KMS-11 (cell line): Measurements from ENCODE around the gene NINJ2.

Experiments
- H2AFZ ChIP-seq: fragments of 200-600 bp; sonication (generic); 2 replicates; pipeline ENCODE4 v1.6.1; 2016; ENCODE audit warnings: antibody characterized with exemption, mixed run types, low read depth
- H3K27ac ChIP-seq: fragments of 200-600 bp; sonication (generic); 2 replicates; pipeline ENCODE4 v1.6.1; 2016; ENCODE audit warnings: mild to moderate bottlenecking, mixed run types
- H3K27me3 ChIP-seq: fragments of 200-600 bp; sonication (generic); 2 replicates; pipeline ENCODE4 v1.6.1; 2017; ENCODE audit warnings: mild to moderate bottlenecking, low read depth, mixed run types, moderate library complexity; ENCODE audit not compliant: insufficient read depth
- H3K36me3 ChIP-seq: fragments of 200-600 bp; sonication (generic); 2 replicates; pipeline ENCODE4 v1.6.1; 2017; ENCODE audit warnings: mild to moderate bottlenecking, mixed run types; ENCODE audit not compliant: insufficient read depth
- H3K4me1 ChIP-seq: fragments of 200-600 bp; sonication (generic); 2 replicates; pipeline ENCODE4 v1.6.1; 2016; ENCODE audit warnings: mild to moderate bottlenecking, low read depth, mixed run types; ENCODE audit not compliant: poor library complexity, severe bottlenecking
- H3K4me2 ChIP-seq: fragments of 200-600 bp; sonication (generic); 2 replicates; pipeline ENCODE4 v1.7.0; 2016; ENCODE audit warnings: mild to moderate bottlenecking, mixed run types
- H3K4me3 ChIP-seq: fragments of 200-600 bp; sonication (generic); IDR thresholded peaks from 2 replicates; pipeline ENCODE4 v1.6.1; 2017; ENCODE audit warnings: low read depth, low read length, mixed read lengths; ENCODE audit not compliant: insufficient read depth
- H3K79me2 ChIP-seq: fragments of 200-600 bp; sonication (generic); 2 replicates; pipeline ENCODE4 v1.6.1; 2016; ENCODE audit warnings: low read depth, mixed run types; ENCODE audit not compliant: insufficient read depth
- H3K9ac ChIP-seq: fragments of 200-600 bp; sonication (generic); 2 replicates; pipeline ENCODE4 v1.6.1; 2016; ENCODE audit warnings: mild to moderate bottlenecking, mixed run types
- H4K20me1 ChIP-seq: fragments of 200-600 bp; sonication (generic); 2 replicates; pipeline ENCODE4 v1.6.1; 2016; ENCODE audit warnings: mild to moderate bottlenecking, mixed run types; ENCODE audit not compliant: insufficient read depth
- CTCF ChIP-seq: fragments of 200-600 bp; sonication (generic); conservative IDR thresholded peaks from 2 replicates; pipeline ENCODE4 v1.6.1; 2017; ENCODE audit warnings: low read depth, mild to moderate bottlenecking, antibody characterized with exemption, low read length, moderate library complexity, mixed read lengths

The NINJ2 gene

GRCh38 chr12:552466-552865, 110.8 kb downstream of the NINJ2 start:
- Histone ChIP-seq H3K9ac (no peak overlapping the region), H3K79me2 (no peaks in the 10 kb centered on the region), H2AFZ (no peak overlapping the region), H3K4me1 (no peaks in the 10 kb centered on the region), H3K27ac (no peak overlapping the region), H3K27me3 (no peaks in the 10 kb centered on the region), H3K4me2 (no peak overlapping the region), H3K36me3 (no peaks in the 10 kb centered on the region), H3K4me3 (no peak overlapping the region), H4K20me1 (no peaks in the 10 kb centered on the region)
- TF ChIP-seq CTCF = no peak

GRCh38 chr12:550473-551260, 112.6 kb downstream of the NINJ2 start:
- Histone ChIP-seq H3K79me2 (no peaks in the 10 kb centered on the region), H3K36me3 (no peaks in the 10 kb centered on the region), H3K4me3 (no peak overlapping the region), H3K27ac (no peak overlapping the region), H3K4me1 (peaks cover 6% of the 10 kb centered on the region), H2AFZ (no peak overlapping the region), H4K20me1 (no peaks in the 10 kb centered on the region), H3K9ac (no peak overlapping the region), H3K27me3 (no peaks in the 10 kb centered on the region), H3K4me2 (no peak overlapping the region)
- TF ChIP-seq CTCF = no peak

GRCh38 chr12:549476-550082, 113.7 kb downstream of the NINJ2 start:
- Histone ChIP-seq H4K20me1 (no peaks in the 10 kb centered on the region), H3K4me3 (no peak overlapping the region), H3K36me3 (no peaks in the 10 kb centered on the region), H3K27me3 (no peaks in the 10 kb centered on the region), H3K4me1 (peaks cover 6% of the 10 kb centered on the region), H3K27ac (no peak overlapping the region), H2AFZ (no peak overlapping the region), H3K9ac (no peak overlapping the region), H3K79me2 (no peaks in the 10 kb centered on the region), H3K4me2 (no peak overlapping the region)
- TF ChIP-seq CTCF = no peak

- no peaks in the 10 kb centered on the region for H3K36me3 ChIP-seq
Observed at GRCh38 chr12:547883-548470, 115.3 kb downstream of the NINJ2 start.

More at GRCh38 chr12:547883-548470, 115.3 kb downstream of the NINJ2 start:
- Histone ChIP-seq H4K20me1 (no peaks in the 10 kb centered on the region), H2AFZ (no peak overlapping the region), H3K4me3 (no peak overlapping the region), H3K79me2 (no peaks in the 10 kb centered on the region), H3K4me2 (no peak overlapping the region), H3K27ac (no peak overlapping the region), H3K27me3 (no peaks in the 10 kb centered on the region), H3K9ac (no peak overlapping the region), H3K4me1 (peaks cover 6% of the 10 kb centered on the region)
- no peak for TF ChIP-seq CTCF
